HT-29 (cell line): ENCODE results near the gene TINCR. TPM values are rescaled to one million over a fixed set of nuclear protein-coding genes. Genes with fewer than 3 reads are reported as not detected.
"Not testable (repeated sequence)": the region's sequence is repeated elsewhere in the genome, so short reads cannot be mapped to it uniquely, and the experiment has no call there.

Source experiments
- DNase-seq: peaks from one replicate; pipeline ENCODE4 v3.0.0-alpha.2; 2015; ENCODE audit warnings: low spot score
- total RNA-seq: library from RNA; depleted of rRNA; stranded (reverse); fragments of >200 nt; shearing (Covaris generic); gene quantifications from 2 replicates; pipeline ENCODE4 v1.2.3, GENCODE V29; 2014; rRNA removed

Gene TINCR
- total RNA-seq, result not detected in 2 replicates

- no peak for DNase-seq
Observed at GRCh38 chr19:5567360-5567969, at the start of gene TINCR. TSS of gene TINCR (minus strand) at chr19:5567953.

GRCh38 chr19:5617080-5617479 lies 49.3 kb upstream of the TINCR start:
- no peak for DNase-seq

GRCh38 chr19:5615756-5616327 lies 48.1 kb upstream of the TINCR start:
- no peak for DNase-seq

GRCh38 chr19:5612891-5613865 lies 45.4 kb upstream of the TINCR start:
- no peak for DNase-seq

- no peak for DNase-seq
Observed at GRCh38 chr19:5609881-5610448, 42.2 kb upstream of the TINCR start.

GRCh38 chr19:5608766-5609165 lies 41.0 kb upstream of the TINCR start:
- not testable (repeated sequence) for DNase-seq

GRCh38 chr19:5608291-5608690 lies 40.5 kb upstream of the TINCR start:
- no peak for DNase-seq

GRCh38 chr19:5607318-5608275 lies 39.8 kb upstream of the TINCR start:
- no peak for DNase-seq

- no peak for DNase-seq
Observed at GRCh38 chr19:5605362-5605761, 37.6 kb upstream of the TINCR start.

- DNase-seq, result no peak
Observed at GRCh38 chr19:5603626-5604025, 35.9 kb upstream of the TINCR start.

- DNase-seq, result no peak
Observed at GRCh38 chr19:5600797-5601196, 33.0 kb upstream of the TINCR start.

- no peak for DNase-seq
Observed at GRCh38 chr19:5595745-5596144, 28.0 kb upstream of the TINCR start.

- DNase-seq, result no peak
Observed at GRCh38 chr19:5595129-5595528, 27.4 kb upstream of the TINCR start.

- no peak for DNase-seq
Observed at GRCh38 chr19:5594521-5594950, 26.8 kb upstream of the TINCR start.

GRCh38 chr19:5593343-5594255 lies 25.8 kb upstream of the TINCR start:
- no peak for DNase-seq

- DNase-seq, result no peak
Observed at GRCh38 chr19:5592531-5593342, 25.0 kb upstream of the TINCR start.

- no peak for DNase-seq
Observed at GRCh38 chr19:5591476-5591875, 23.7 kb upstream of the TINCR start.

GRCh38 chr19:5590865-5591154 lies 23.1 kb upstream of the TINCR start:
- no peak for DNase-seq
